ENCODE results near the gene ZC3H12D. TPM values are rescaled to one million over a fixed set of nuclear protein-coding genes. Genes with fewer than 3 reads are reported as not detected.

ZC3H12D gene
- total RNA-seq, 4 donors from 2014 or later: 0.23 to 4.7 (median 0.46) TPM

GRCh38 chr6:149508485-149508884 is 23.7 kb upstream of the ZC3H12D start:
- no peaks in the 10 kb centered on the region for H3K9me3 ChIP-seq
- no peak overlapping the region for H3K27ac ChIP-seq
- no peak for DNase-seq (ENCODE audit: low spot score in 2 of 2)
- TF ChIP-seq POLR2AphosphoS5 (IDR thresholded peaks at IDR 0.05) (no peak), EP300 (IDR thresholded peaks at IDR 0.05) (no peak), CTCF (IDR thresholded peaks at IDR 0.05) (no peak), POLR2A (IDR thresholded peaks at IDR 0.05) (no peak)
- peaks cover 32% of the 10 kb centered on the region for H3K36me3 ChIP-seq
- no peaks in the 10 kb centered on the region for H3K27me3 ChIP-seq
- WGBS: 77% methylated on average over 3 of the region's 3 CpGs
- H3K4me3 ChIP-seq: no peak overlapping the region
- no peaks in the 10 kb centered on the region for H3K4me1 ChIP-seq

GRCh38 chr6:149503872-149504271 is 19.1 kb upstream of the ZC3H12D start:
- Histone ChIP-seq H3K4me1 (no peaks in the 10 kb centered on the region), H3K4me3 (no peak overlapping the region), H3K27ac (no peak overlapping the region), H3K27me3 (no peaks in the 10 kb centered on the region), H3K36me3 (peaks cover 5% of the 10 kb centered on the region), H3K9me3 (no peaks in the 10 kb centered on the region)
- no peak for DNase-seq (ENCODE audit: low spot score in 2 of 2)
- no peak for TF ChIP-seq POLR2AphosphoS5 (IDR thresholded peaks at IDR 0.05)
- no peak for TF ChIP-seq EP300 (IDR thresholded peaks at IDR 0.05)
- TF ChIP-seq POLR2A (IDR thresholded peaks at IDR 0.05): no peak
- TF ChIP-seq CTCF (IDR thresholded peaks at IDR 0.05): no peak
- 91% methylated on average over 2 of the region's 2 CpGs for WGBS

GRCh38 chr6:149503276-149503675 is 18.5 kb upstream of the ZC3H12D start:
- Histone ChIP-seq H3K4me3 (no peak overlapping the region), H3K36me3 (peaks cover 5% of the 10 kb centered on the region), H3K27ac (no peak overlapping the region), H3K4me1 (no peaks in the 10 kb centered on the region), H3K27me3 (no peaks in the 10 kb centered on the region), H3K9me3 (no peaks in the 10 kb centered on the region)
- no peak for DNase-seq (ENCODE audit: low spot score in 2 of 2)
- no peak for TF ChIP-seq POLR2AphosphoS5 (IDR thresholded peaks at IDR 0.05)
- 87% methylated on average over 2 of the region's 2 CpGs for WGBS

- 96% methylated on average over 3 of the region's 3 CpGs for WGBS
- DNase-seq (ENCODE audit: low spot score in 2 of 2): no peak
- TF ChIP-seq CTCF (IDR thresholded peaks at IDR 0.05): no peak
- TF ChIP-seq POLR2AphosphoS5 (IDR thresholded peaks at IDR 0.05): no peak
- no peak for TF ChIP-seq EP300 (IDR thresholded peaks at IDR 0.05)
- TF ChIP-seq POLR2A (IDR thresholded peaks at IDR 0.05): no peak
- no peaks in the 10 kb centered on the region for H3K4me1 ChIP-seq
- no peak overlapping the region for H3K4me3 ChIP-seq
- no peaks in the 10 kb centered on the region for H3K9me3 ChIP-seq
- H3K36me3 ChIP-seq: peaks cover 5% of the 10 kb centered on the region
- H3K27ac ChIP-seq: no peak overlapping the region
- no peaks in the 10 kb centered on the region for H3K27me3 ChIP-seq
Observed at GRCh38 chr6:149501768-149502167, 17.0 kb upstream of the ZC3H12D start.

- H3K4me3 ChIP-seq: no peak overlapping the region
- WGBS: 93% methylated on average over 1 of the region's 1 CpG
- H3K9me3 ChIP-seq: no peaks in the 10 kb centered on the region
- no peaks in the 10 kb centered on the region for H3K27me3 ChIP-seq
- H3K4me1 ChIP-seq: no peaks in the 10 kb centered on the region
- no peak overlapping the region for H3K27ac ChIP-seq
- no peak for DNase-seq (ENCODE audit: low spot score in 2 of 2)
- TF ChIP-seq CTCF (IDR thresholded peaks at IDR 0.05) (no peak), POLR2A (IDR thresholded peaks at IDR 0.05) (no peak), EP300 (IDR thresholded peaks at IDR 0.05) (no peak), POLR2AphosphoS5 (IDR thresholded peaks at IDR 0.05) (no peak)
- H3K36me3 ChIP-seq: peaks cover 5% of the 10 kb centered on the region
Observed at GRCh38 chr6:149501201-149501600, 16.4 kb upstream of the ZC3H12D start.

- DNase-seq (ENCODE audit: low spot score in 2 of 2): no peak
- H3K4me3 ChIP-seq: no peak overlapping the region
- H3K27me3 ChIP-seq: no peaks in the 10 kb centered on the region
- TF ChIP-seq CTCF (IDR thresholded peaks at IDR 0.05) (no peak), POLR2AphosphoS5 (IDR thresholded peaks at IDR 0.05) (no peak)
- H3K27ac ChIP-seq: no peak overlapping the region
- WGBS: 66% methylated on average over 1 of the region's 1 CpG
- H3K9me3 ChIP-seq: no peaks in the 10 kb centered on the region
- H3K36me3 ChIP-seq: no peaks in the 10 kb centered on the region
- H3K4me1 ChIP-seq: no peaks in the 10 kb centered on the region
Observed at GRCh38 chr6:149500096-149500495, 15.3 kb upstream of the ZC3H12D start.
